Fibroblast of lung (primary cell): Measurements from ENCODE around the gene MAP1LC3B2. TPM values are rescaled to one million over a fixed set of nuclear protein-coding genes. Genes with fewer than 3 reads are reported as not detected.

ENCODE experiments used
- DNase-seq, 2 donors: peaks; one replicate each; pipeline versions ENCODE4 v3.0.0 to v3.0.0-alpha.2; 2010; ENCODE audit warnings: low read depth in 2 of 2
- H2AFZ ChIP-seq: 2 replicates; pipeline ENCODE4 v1.5.1; 2012; ENCODE audit warnings: low read length, control low read depth, inconsistent platforms
- H3K27ac ChIP-seq: 2 replicates; pipeline ENCODE4 v1.5.1; 2011; ENCODE audit warnings: low read length, control low read depth; ENCODE audit not compliant: insufficient read depth
- H3K27me3 ChIP-seq: 2 replicates; pipeline ENCODE4 v1.5.1; 2011; ENCODE audit warnings: mild to moderate bottlenecking, low read length; ENCODE audit not compliant: control insufficient read depth, insufficient read depth
- H3K36me3 ChIP-seq: 2 replicates; pipeline ENCODE4 v1.5.1; 2011; ENCODE audit warnings: low read length; ENCODE audit not compliant: control insufficient read depth, insufficient read depth
- H3K4me1 ChIP-seq: 2 replicates; pipeline ENCODE4 v1.5.1; 2011; ENCODE audit warnings: low read length; ENCODE audit not compliant: control insufficient read depth, insufficient read depth; ENCODE audit errors: extremely low read depth
- H3K4me2 ChIP-seq: 2 replicates; pipeline ENCODE4 v1.5.1; 2011; ENCODE audit warnings: low read length, control low read depth; ENCODE audit not compliant: insufficient read depth; ENCODE audit errors: extremely low read depth
- H3K4me3 ChIP-seq, 4 experiments: fragments of 200-600 bp in 1 of 4; sonication (generic) in 1 of 4; replicated peaks in 1 of 4; 2 replicates each; pipeline ENCODE4 v1.5.1; 2011 to 2016; ENCODE audit warnings: low read length in 4 of 4, low read depth in 3 of 4, mild to moderate bottlenecking in 3 of 4, control low read depth in 2 of 4, inconsistent platforms in 1 of 4, mixed read lengths in 1 of 4; ENCODE audit not compliant: insufficient read depth in 1 of 4; ENCODE audit errors: control extremely low read depth in 1 of 4
- H3K79me2 ChIP-seq: 2 replicates; pipeline ENCODE4 v1.5.1; 2012; ENCODE audit warnings: mild to moderate bottlenecking, low read length, inconsistent platforms; ENCODE audit not compliant: control insufficient read depth, insufficient read depth
- H3K9ac ChIP-seq: 2 replicates; pipeline ENCODE4 v1.5.1; 2011; ENCODE audit warnings: mild to moderate bottlenecking, low read length, control low read depth; ENCODE audit not compliant: insufficient read depth
- H3K9me3 ChIP-seq: 2 replicates; pipeline ENCODE4 v1.5.1; 2012; ENCODE audit warnings: low read depth, low read length; ENCODE audit not compliant: control insufficient read depth, insufficient read depth
- H4K20me1 ChIP-seq: 2 replicates; pipeline ENCODE4 v1.5.1; 2011; ENCODE audit warnings: low read length; ENCODE audit not compliant: control insufficient read depth, insufficient read depth; ENCODE audit errors: extremely low read depth
- CTCF ChIP-seq, 2 donors: IDR thresholded peaks in 1 of 2; conservative IDR thresholded peaks in 1 of 2; 1 replicate in 1 of 2; 2 replicates in 1 of 2; pipeline ENCODE4 v1.5.1; 2011 to 2012; ENCODE audit warnings: low read length in 2 of 2, control low read depth in 1 of 2, inconsistent platforms in 1 of 2, low read depth in 1 of 2, mild to moderate bottlenecking in 1 of 2
- EZH2 ChIP-seq: IDR thresholded peaks from 2 replicates; pipeline ENCODE4 v1.5.1; 2012; ENCODE audit warnings: low read length, control low read depth, mild to moderate bottlenecking; ENCODE audit errors: missing control alignments
- polyA plus RNA-seq, 2 donors: library from polyadenylated mRNA; depleted of rRNA in 1 of 2; stranded (reverse) in 1 of 2; unstranded in 1 of 2; fragments of >200 nt; gene quantifications; 2 replicates each; pipeline ENCODE4 v1.2.1, GENCODE V29; 2011 to 2012; ENCODE audit warnings: missing spikeins in 1 of 2
- total RNA-seq: library from RNA; depleted of rRNA; stranded (reverse); fragments of >200 nt; gene quantifications from 2 replicates; pipeline ENCODE4 v1.2.1, GENCODE V29; 2014

Gene MAP1LC3B2
- total and polyA plus RNA-seq, 2 donors (not counting 1 experiment from before 2014, with no cell fraction given) = 1.2 TPM

GRCh38 chr12:116516657-116517056 lies 42.5 kb upstream of the MAP1LC3B2 start:
- Histone ChIP-seq H2AFZ (no peak overlapping the region), H4K20me1 (no peaks in the 10 kb centered on the region), H3K4me2 (no peak overlapping the region), H3K27ac (no peak overlapping the region), H3K4me3 (no peak overlapping the region), H3K4me1 (no peaks in the 10 kb centered on the region), H3K9ac (no peak overlapping the region), H3K9me3 (no peaks in the 10 kb centered on the region), H3K79me2 (no peaks in the 10 kb centered on the region), H3K36me3 (no peaks in the 10 kb centered on the region), H3K27me3 (no peaks in the 10 kb centered on the region)
- TF ChIP-seq CTCF (conservative IDR thresholded peaks at IDR 0.05 in 1 of 2, IDR thresholded peaks at IDR 0.05 in 1 of 2; ENCODE audit: low read depth in 1 of 2, low read length in 2 of 2) (no peak), EZH2 (no peak)
- no peak for DNase-seq

GRCh38 chr12:116517431-116518045 lies 41.6 kb upstream of the MAP1LC3B2 start:
- TF ChIP-seq EZH2 (no peak), CTCF (conservative IDR thresholded peaks at IDR 0.05 in 1 of 2, IDR thresholded peaks at IDR 0.05 in 1 of 2; ENCODE audit: low read depth in 1 of 2, low read length in 2 of 2) (no peak)
- no peak overlapping the region for H3K4me2 ChIP-seq

GRCh38 chr12:116520225-116520760 lies 38.9 kb upstream of the MAP1LC3B2 start:
- Histone ChIP-seq H3K36me3 (no peaks in the 10 kb centered on the region), H3K27me3 (no peaks in the 10 kb centered on the region), H3K4me3 (no peak overlapping the region), H3K4me1 (peaks cover 5% of the 10 kb centered on the region), H4K20me1 (no peaks in the 10 kb centered on the region), H2AFZ (no peak overlapping the region), H3K27ac (no peak overlapping the region), H3K79me2 (no peaks in the 10 kb centered on the region), H3K9ac (no peak overlapping the region), H3K4me2 (no peak overlapping the region), H3K9me3 (no peaks in the 10 kb centered on the region)
- no peak for TF ChIP-seq EZH2
- TF ChIP-seq CTCF (conservative IDR thresholded peaks at IDR 0.05 in 1 of 2, IDR thresholded peaks at IDR 0.05 in 1 of 2; ENCODE audit: low read depth in 1 of 2, low read length in 2 of 2) = no peak
- no peak for DNase-seq

More at GRCh38 chr12:116517431-116518045, 41.6 kb upstream of the MAP1LC3B2 start:
- Histone ChIP-seq H3K27me3 (no peaks in the 10 kb centered on the region), H3K36me3 (no peaks in the 10 kb centered on the region), H3K79me2 (no peaks in the 10 kb centered on the region), H4K20me1 (no peaks in the 10 kb centered on the region), H3K4me3 (no peak overlapping the region), H3K4me1 (no peaks in the 10 kb centered on the region), H3K9ac (no peak overlapping the region), H3K27ac (no peak overlapping the region), H2AFZ (no peak overlapping the region), H3K9me3 (no peaks in the 10 kb centered on the region)
- DNase-seq = no peak
